Astrocyte of the spinal cord (primary cell): ENCODE results near the gene C1orf35.

Experiments used
- DNase-seq: peaks from one replicate; pipeline ENCODE4 v3.0.0; 2011; ENCODE audit warnings: low read depth, low spot score
- H3K4me3 ChIP-seq: 2 replicates; pipeline ENCODE4 v1.5.1; 2011; ENCODE audit warnings: low read depth, mild to moderate bottlenecking, low read length, moderate library complexity
- in situ Hi-C: cut with HindIII; loops from 2 replicates; pipeline ENCODE4 v1.10.0; 2017; ENCODE audit warnings: low sequenced_read_pairs
- TF ChIP-seq, protein P1 (sequence below): IDR thresholded peaks from 2 replicates; pipeline ENCODE4 v1.5.1; 2012; ENCODE audit warnings: low read depth, mild to moderate bottlenecking, low read length, inconsistent platforms

C1orf35 gene

GRCh38 chr1:228089519-228090380 lies 13.4 kb downstream of the C1orf35 start:
- in situ Hi-C loops, result no loop called here
- TF ChIP-seq, protein P1, sequence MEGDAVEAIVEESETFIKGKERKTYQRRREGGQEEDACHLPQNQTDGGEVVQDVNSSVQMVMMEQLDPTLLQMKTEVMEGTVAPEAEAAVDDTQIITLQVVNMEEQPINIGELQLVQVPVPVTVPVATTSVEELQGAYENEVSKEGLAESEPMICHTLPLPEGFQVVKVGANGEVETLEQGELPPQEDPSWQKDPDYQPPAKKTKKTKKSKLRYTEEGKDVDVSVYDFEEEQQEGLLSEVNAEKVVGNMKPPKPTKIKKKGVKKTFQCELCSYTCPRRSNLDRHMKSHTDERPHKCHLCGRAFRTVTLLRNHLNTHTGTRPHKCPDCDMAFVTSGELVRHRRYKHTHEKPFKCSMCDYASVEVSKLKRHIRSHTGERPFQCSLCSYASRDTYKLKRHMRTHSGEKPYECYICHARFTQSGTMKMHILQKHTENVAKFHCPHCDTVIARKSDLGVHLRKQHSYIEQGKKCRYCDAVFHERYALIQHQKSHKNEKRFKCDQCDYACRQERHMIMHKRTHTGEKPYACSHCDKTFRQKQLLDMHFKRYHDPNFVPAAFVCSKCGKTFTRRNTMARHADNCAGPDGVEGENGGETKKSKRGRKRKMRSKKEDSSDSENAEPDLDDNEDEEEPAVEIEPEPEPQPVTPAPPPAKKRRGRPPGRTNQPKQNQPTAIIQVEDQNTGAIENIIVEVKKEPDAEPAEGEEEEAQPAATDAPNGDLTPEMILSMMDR, result no peak
- H3K4me3 ChIP-seq, result no peak overlapping the region
- no peak for DNase-seq

- H3K4me3 ChIP-seq, result no peak overlapping the region
- TF ChIP-seq, protein P1, result no peak
- in situ Hi-C loops, result no loop called here
- no peak for DNase-seq
These were observed 14.3 kb downstream of the C1orf35 start for GRCh38 chr1:228088586-228089498.

- in situ Hi-C loops, result no loop called here
- H3K4me3 ChIP-seq, result no peak overlapping the region
- peak; percentile 60 for DNase-seq
- TF ChIP-seq, protein P1, result no peak
These were observed 15.3 kb downstream of the C1orf35 start for GRCh38 chr1:228087771-228088251.

DNA sequence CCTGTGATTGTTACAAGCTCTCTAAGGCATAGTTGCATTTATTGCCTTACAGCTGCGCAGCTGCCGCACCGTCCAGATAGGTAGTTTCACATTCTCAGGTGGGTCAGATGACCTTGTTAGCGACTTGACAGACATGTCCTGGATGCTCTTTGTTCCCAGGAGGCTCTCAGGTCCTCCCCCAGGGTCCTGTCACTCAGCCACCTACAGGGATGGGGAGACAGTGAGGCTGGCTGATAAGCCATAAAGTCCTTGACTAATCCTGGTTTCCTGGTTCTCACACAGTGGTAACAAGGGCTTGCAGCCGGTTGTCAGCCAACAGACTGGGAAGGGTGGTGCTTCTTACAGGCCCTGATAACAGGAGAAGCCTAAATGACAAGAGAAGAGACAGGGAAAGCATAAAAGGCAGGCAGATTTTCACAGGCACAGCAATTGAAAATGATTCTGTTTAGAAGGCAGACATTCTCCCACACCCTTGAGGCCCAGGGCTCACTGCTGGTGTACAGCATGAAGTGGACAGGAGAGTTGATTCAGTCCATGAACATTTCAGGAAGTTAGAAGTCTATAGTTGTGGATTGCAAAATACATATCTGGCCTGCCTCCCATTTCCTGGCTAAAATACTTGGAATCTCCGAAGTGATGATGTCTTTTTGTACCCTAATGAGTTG lies 17.7 kb downstream of the C1orf35 start:
- peak; percentile 29 for DNase-seq
- in situ Hi-C loops, result no loop called here
- no peak overlapping the region for H3K4me3 ChIP-seq
- TF ChIP-seq, protein P1, result no peak

GRCh38 chr1:228084797-228085196 lies 18.3 kb downstream of the C1orf35 start:
- TF ChIP-seq, protein P1, result no peak
- no peak for DNase-seq
- H3K4me3 ChIP-seq, result peak overlapping the region; percentile 91
- in situ Hi-C loops, result no loop called here

- peak overlapping the region; percentile 91 for H3K4me3 ChIP-seq
- peak; percentile 56 for DNase-seq
- TF ChIP-seq, protein P1, result no peak
- in situ Hi-C loops, result no loop called here
These were observed 18.8 kb downstream of the C1orf35 start for GRCh38 chr1:228084325-228084724.
